Liver (tissue), 9 donors: Measurements from ENCODE around the gene DNAJC27. TPM values are rescaled to one million over a fixed set of nuclear protein-coding genes. Genes with fewer than 3 reads are reported as not detected.

ENCODE experiments used
- DNase-seq: peaks from one replicate; pipeline ENCODE4 v3.0.0-alpha.2; 2017; ENCODE audit warnings: low spot score
- H3K27ac ChIP-seq, 2 donors: one replicate each; pipeline ENCODE4 v1.7.0; 2013; ENCODE audit warnings: inconsistent platforms in 2 of 2, low read length in 2 of 2, control low read depth in 1 of 2, low read depth in 1 of 2, mild to moderate bottlenecking in 1 of 2
- H3K27me3 ChIP-seq, 4 donors: one replicate each; pipeline versions ENCODE4 v1.6.1 to v1.7.0; 2013; ENCODE audit warnings: low read length in 3 of 4, inconsistent platforms in 1 of 4, mild to moderate bottlenecking in 1 of 4, moderate library complexity in 1 of 4; ENCODE audit not compliant: control insufficient read depth in 4 of 4, insufficient read depth in 4 of 4
- H3K36me3 ChIP-seq, 4 donors: one replicate each; pipeline versions ENCODE4 v1.6.1 to v1.7.0; 2013; ENCODE audit warnings: low read length in 3 of 4, mild to moderate bottlenecking in 3 of 4, low read depth in 1 of 4, moderate library complexity in 1 of 4; ENCODE audit not compliant: control insufficient read depth in 4 of 4, insufficient read depth in 3 of 4
- H3K4me1 ChIP-seq, 4 donors: one replicate each; pipeline versions ENCODE4 v1.6.1 to v1.7.0; 2013; ENCODE audit warnings: low read length in 3 of 4, mild to moderate bottlenecking in 3 of 4, moderate library complexity in 1 of 4; ENCODE audit not compliant: control insufficient read depth in 4 of 4, insufficient read depth in 4 of 4
- H3K4me3 ChIP-seq, 3 donors: one replicate each; pipeline versions ENCODE4 v1.6.1 to v1.7.0; 2013; ENCODE audit warnings: low read length in 3 of 3, control low read depth in 1 of 3, low read depth in 1 of 3, mild to moderate bottlenecking in 1 of 3
- H3K9ac ChIP-seq, 2 donors: one replicate each; pipeline ENCODE4 v1.7.0; 2013; ENCODE audit warnings: low read length in 2 of 2, mild to moderate bottlenecking in 2 of 2, moderate library complexity in 2 of 2, control low read depth in 1 of 2, low read depth in 1 of 2
- H3K9me3 ChIP-seq, 4 donors: one replicate each; pipeline versions ENCODE4 v1.6.1 to v1.7.0; 2013; ENCODE audit warnings: low read length in 3 of 4; ENCODE audit not compliant: control insufficient read depth in 4 of 4
- ATF3 ChIP-seq: IDR thresholded peaks from 2 replicates; pipeline ENCODE4 v1.6.1; 2016; ENCODE audit warnings: antibody characterized with exemption
- EGR1 ChIP-seq, 2 donors: IDR thresholded peaks; 2 replicates each; pipeline ENCODE4 v1.6.1; 2016 to 2018; ENCODE audit warnings: antibody characterized with exemption in 2 of 2, low read depth in 2 of 2
- FOXA2 ChIP-seq: IDR thresholded peaks from 2 replicates; pipeline ENCODE4 v1.6.1; 2016; ENCODE audit warnings: antibody characterized with exemption
- GABPA ChIP-seq, 2 donors: IDR thresholded peaks in 1 of 2; conservative IDR thresholded peaks in 1 of 2; 2 replicates each; pipeline ENCODE4 v1.6.1; 2016; ENCODE audit warnings: antibody characterized with exemption in 2 of 2, mild to moderate bottlenecking in 1 of 2, moderate library complexity in 1 of 2
- HNF4A ChIP-seq, 2 donors: conservative IDR thresholded peaks; 2 replicates each; pipeline ENCODE4 v1.6.1; 2016; ENCODE audit warnings: antibody characterized with exemption in 2 of 2, mild to moderate bottlenecking in 2 of 2
- HNF4G ChIP-seq: IDR thresholded peaks from 2 replicates; pipeline ENCODE4 v1.6.1; 2016; ENCODE audit warnings: antibody characterized with exemption
- JUND ChIP-seq, 2 donors: IDR thresholded peaks; 2 replicates each; pipeline ENCODE4 v1.6.1; 2016; ENCODE audit warnings: antibody characterized with exemption in 2 of 2
- NR2F2 ChIP-seq: IDR thresholded peaks from 2 replicates; pipeline ENCODE4 v1.6.1; 2016; ENCODE audit warnings: antibody characterized with exemption
- RAD21 ChIP-seq, 2 donors: IDR thresholded peaks; 2 replicates each; pipeline ENCODE4 v1.6.1; 2016; ENCODE audit warnings: antibody characterized with exemption in 2 of 2, mild to moderate bottlenecking in 2 of 2
- RXRA ChIP-seq, 2 donors: IDR thresholded peaks; 2 replicates each; pipeline ENCODE4 v1.6.1; 2017 to 2018; ENCODE audit warnings: antibody characterized with exemption in 2 of 2, mild to moderate bottlenecking in 1 of 2
- SP1 ChIP-seq: IDR thresholded peaks from 2 replicates; pipeline ENCODE4 v1.6.1; 2018; ENCODE audit warnings: antibody characterized with exemption, mild to moderate bottlenecking
- TAF1 ChIP-seq: conservative IDR thresholded peaks from 2 replicates; pipeline ENCODE4 v1.6.1; 2016; ENCODE audit warnings: antibody characterized with exemption, mild to moderate bottlenecking
- YY1 ChIP-seq: IDR thresholded peaks from 2 replicates; pipeline ENCODE4 v1.6.1; 2016; ENCODE audit warnings: antibody characterized with exemption, mild to moderate bottlenecking
- ZBTB33 ChIP-seq: IDR thresholded peaks from 2 replicates; pipeline ENCODE4 v1.6.1; 2016; ENCODE audit warnings: antibody characterized with exemption
- WGBS: extraction: QIAGEN DNeasy Blood & Tissue Kit; methylation state at CpG from one replicate; pipeline ENCODE4 v1.1.7; 2013; 5-methylcytosine and 5-hydroxymethylcytosine counted together
- polyA plus RNA-seq, 2 donors: library from polyadenylated mRNA; stranded (reverse) in 1 of 2; unstranded in 1 of 2; fragments of 200-250 nt in 1 of 2; fragments of >200 nt in 1 of 2; fragmentation: Nextera tagmentation in 1 of 2; extraction: Ambion mirVana in 1 of 2; gene quantifications; one replicate each; pipeline versions ENCODE4 v1.2.1 to v1.2.3, GENCODE V29; 2013 to 2015
- total RNA-seq, 2 donors: library from RNA; depleted of rRNA; stranded (reverse); fragments of >200 nt; gene quantifications; one replicate each; pipeline ENCODE4 v1.2.3, GENCODE V29; 2014
- TF ChIP-seq, protein P1 (sequence below): IDR thresholded peaks from 2 replicates; pipeline ENCODE4 v1.6.1; 2016; ENCODE audit warnings: antibody characterized with exemption, mild to moderate bottlenecking
- TF ChIP-seq, protein P2 (sequence below): IDR thresholded peaks from 2 replicates; pipeline ENCODE4 v1.6.1; 2016; ENCODE audit warnings: antibody characterized with exemption
- TF ChIP-seq, protein P3 (sequence below): fragments of 150-350 bp; IDR thresholded peaks from 2 replicates; pipeline ENCODE4 v1.5.1; 2017; ENCODE audit warnings: improper control_type of control experiment, low read depth, low read length; ENCODE audit not compliant: missing input control
- donor health status: healthy.
- donor health status: healthy.
- donor health status: healthy.
- donor health status: healthy.
- donor health status: healthy.

The DNAJC27 gene
- total and polyA plus RNA-seq, 4 donors, result 0.95 to 5.1 (median 3.1) TPM

DNA sequence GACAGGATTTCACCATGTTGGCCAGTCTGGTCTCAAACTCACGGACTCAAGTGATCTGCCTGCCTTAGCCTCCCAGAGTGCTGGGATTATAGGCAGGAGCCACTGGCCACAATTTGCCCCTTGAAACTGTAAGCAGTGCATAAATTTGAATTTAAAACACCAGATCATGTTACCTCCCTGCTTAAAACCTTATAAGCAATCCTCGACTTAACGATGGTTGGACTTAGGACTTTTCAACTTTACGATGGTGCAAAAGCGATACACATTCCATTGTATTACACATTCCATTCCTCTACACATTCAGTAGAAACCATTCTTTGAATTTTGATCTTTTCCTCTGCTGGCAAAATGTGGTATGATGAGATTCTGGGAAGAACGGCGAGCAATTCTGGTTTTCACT, 46.9 kb upstream of the DNAJC27 start:
- WGBS, result 88% methylated on average over 7 of the region's 7 CpGs
- no peak overlapping the region for H3K9ac ChIP-seq
- TF ChIP-seq TAF1, result no peak
- no peak for TF ChIP-seq ZBTB33
- TF ChIP-seq GABPA (IDR thresholded peaks at IDR 0.05 in 1 of 2, conservative IDR thresholded peaks at IDR 0.05 in 1 of 2), result no peak
- TF ChIP-seq JUND (IDR thresholded peaks at IDR 0.05), result no peak
- TF ChIP-seq RXRA (IDR thresholded peaks at IDR 0.05), result no peak
- no peak for TF ChIP-seq RAD21 (IDR thresholded peaks at IDR 0.05)
- no peak for TF ChIP-seq FOXA2
- TF ChIP-seq, protein P1, sequence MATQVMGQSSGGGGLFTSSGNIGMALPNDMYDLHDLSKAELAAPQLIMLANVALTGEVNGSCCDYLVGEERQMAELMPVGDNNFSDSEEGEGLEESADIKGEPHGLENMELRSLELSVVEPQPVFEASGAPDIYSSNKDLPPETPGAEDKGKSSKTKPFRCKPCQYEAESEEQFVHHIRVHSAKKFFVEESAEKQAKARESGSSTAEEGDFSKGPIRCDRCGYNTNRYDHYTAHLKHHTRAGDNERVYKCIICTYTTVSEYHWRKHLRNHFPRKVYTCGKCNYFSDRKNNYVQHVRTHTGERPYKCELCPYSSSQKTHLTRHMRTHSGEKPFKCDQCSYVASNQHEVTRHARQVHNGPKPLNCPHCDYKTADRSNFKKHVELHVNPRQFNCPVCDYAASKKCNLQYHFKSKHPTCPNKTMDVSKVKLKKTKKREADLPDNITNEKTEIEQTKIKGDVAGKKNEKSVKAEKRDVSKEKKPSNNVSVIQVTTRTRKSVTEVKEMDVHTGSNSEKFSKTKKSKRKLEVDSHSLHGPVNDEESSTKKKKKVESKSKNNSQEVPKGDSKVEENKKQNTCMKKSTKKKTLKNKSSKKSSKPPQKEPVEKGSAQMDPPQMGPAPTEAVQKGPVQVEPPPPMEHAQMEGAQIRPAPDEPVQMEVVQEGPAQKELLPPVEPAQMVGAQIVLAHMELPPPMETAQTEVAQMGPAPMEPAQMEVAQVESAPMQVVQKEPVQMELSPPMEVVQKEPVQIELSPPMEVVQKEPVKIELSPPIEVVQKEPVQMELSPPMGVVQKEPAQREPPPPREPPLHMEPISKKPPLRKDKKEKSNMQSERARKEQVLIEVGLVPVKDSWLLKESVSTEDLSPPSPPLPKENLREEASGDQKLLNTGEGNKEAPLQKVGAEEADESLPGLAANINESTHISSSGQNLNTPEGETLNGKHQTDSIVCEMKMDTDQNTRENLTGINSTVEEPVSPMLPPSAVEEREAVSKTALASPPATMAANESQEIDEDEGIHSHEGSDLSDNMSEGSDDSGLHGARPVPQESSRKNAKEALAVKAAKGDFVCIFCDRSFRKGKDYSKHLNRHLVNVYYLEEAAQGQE, result no peak
- no peak for TF ChIP-seq HNF4A (conservative IDR thresholded peaks at IDR 0.05)
- no peak for TF ChIP-seq EGR1 (IDR thresholded peaks at IDR 0.05; ENCODE audit: low read depth in 2 of 2)
- TF ChIP-seq ATF3, result no peak
- TF ChIP-seq, protein P2, sequence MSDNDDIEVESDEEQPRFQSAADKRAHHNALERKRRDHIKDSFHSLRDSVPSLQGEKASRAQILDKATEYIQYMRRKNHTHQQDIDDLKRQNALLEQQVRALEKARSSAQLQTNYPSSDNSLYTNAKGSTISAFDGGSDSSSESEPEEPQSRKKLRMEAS, result no peak
- no peak for TF ChIP-seq SP1
- TF ChIP-seq NR2F2, result no peak
- TF ChIP-seq HNF4G, result no peak
- no peak for TF ChIP-seq YY1
- H3K27ac ChIP-seq, result no peak overlapping the region
- no peaks in the 10 kb centered on the region for H3K27me3 ChIP-seq
- DNase-seq, result no peak
- no peaks in the 10 kb centered on the region for H3K9me3 ChIP-seq
- H3K36me3 ChIP-seq, result no peaks in the 10 kb centered on the region
- no peak overlapping the region for H3K4me3 ChIP-seq
- H3K4me1 ChIP-seq, result no peaks in the 10 kb centered on the region

DNA sequence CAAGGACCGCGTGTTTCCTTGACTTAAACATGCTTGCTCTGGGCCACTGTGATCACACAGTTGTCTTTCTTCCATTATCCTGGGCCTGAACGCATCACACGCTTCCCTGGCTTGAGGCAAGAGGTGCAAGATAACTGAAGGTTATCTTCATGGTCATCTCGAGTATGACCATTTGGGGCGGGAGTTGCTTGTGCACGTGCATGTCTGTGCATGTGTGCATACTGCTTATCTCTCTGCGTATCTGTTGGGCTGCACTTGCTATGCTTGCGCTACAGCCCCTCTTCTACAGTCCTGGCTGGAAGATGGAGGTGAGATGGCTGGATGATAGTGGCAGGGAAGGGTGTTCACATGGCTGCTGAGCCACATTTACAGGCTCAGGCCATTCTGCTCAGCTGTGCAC, 42.9 kb upstream of the DNAJC27 start:
- WGBS, result 96% methylated on average over 9 of the region's 9 CpGs
- H3K27me3 ChIP-seq, result no peaks in the 10 kb centered on the region

More for the DNA sequence above, 42.9 kb upstream of the DNAJC27 start:
- no peak for TF ChIP-seq HNF4G
- no peak for TF ChIP-seq GABPA (IDR thresholded peaks at IDR 0.05 in 1 of 2, conservative IDR thresholded peaks at IDR 0.05 in 1 of 2)
- no peak for TF ChIP-seq RXRA (IDR thresholded peaks at IDR 0.05)
- TF ChIP-seq, protein P2, result no peak
- no peak for TF ChIP-seq YY1
- no peak for TF ChIP-seq ZBTB33
- TF ChIP-seq, protein P3, sequence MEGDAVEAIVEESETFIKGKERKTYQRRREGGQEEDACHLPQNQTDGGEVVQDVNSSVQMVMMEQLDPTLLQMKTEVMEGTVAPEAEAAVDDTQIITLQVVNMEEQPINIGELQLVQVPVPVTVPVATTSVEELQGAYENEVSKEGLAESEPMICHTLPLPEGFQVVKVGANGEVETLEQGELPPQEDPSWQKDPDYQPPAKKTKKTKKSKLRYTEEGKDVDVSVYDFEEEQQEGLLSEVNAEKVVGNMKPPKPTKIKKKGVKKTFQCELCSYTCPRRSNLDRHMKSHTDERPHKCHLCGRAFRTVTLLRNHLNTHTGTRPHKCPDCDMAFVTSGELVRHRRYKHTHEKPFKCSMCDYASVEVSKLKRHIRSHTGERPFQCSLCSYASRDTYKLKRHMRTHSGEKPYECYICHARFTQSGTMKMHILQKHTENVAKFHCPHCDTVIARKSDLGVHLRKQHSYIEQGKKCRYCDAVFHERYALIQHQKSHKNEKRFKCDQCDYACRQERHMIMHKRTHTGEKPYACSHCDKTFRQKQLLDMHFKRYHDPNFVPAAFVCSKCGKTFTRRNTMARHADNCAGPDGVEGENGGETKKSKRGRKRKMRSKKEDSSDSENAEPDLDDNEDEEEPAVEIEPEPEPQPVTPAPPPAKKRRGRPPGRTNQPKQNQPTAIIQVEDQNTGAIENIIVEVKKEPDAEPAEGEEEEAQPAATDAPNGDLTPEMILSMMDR, result no peak
- Histone ChIP-seq H3K4me1 (no peaks in the 10 kb centered on the region), H3K36me3 (no peaks in the 10 kb centered on the region), H3K27ac (no peak overlapping the region), H3K9ac (no peak overlapping the region), H3K9me3 (no peaks in the 10 kb centered on the region), H3K4me3 (no peak overlapping the region)
- no peak for DNase-seq
